Breast epithelium (tissue), 3 donors: ENCODE measurements around the gene GOLGA6L7.

Source experiments
- POLR2AphosphoS5 ChIP-seq, 3 donors: sonication (generic); formaldehyde crosslinking; IDR thresholded peaks; one replicate each; pipeline ENCODE4 v1.6.1; 2017; ENCODE audit warnings: antibody characterized with exemption in 3 of 3
- TF ChIP-seq, protein P1 (sequence below), 3 donors: fragments of 450-650 bp; IDR thresholded peaks; one replicate each; pipeline ENCODE4 v1.5.1; 2016 to 2017; ENCODE audit warnings: antibody characterized with exemption in 3 of 3, mild to moderate bottlenecking in 3 of 3, moderate library complexity in 3 of 3

DNA sequence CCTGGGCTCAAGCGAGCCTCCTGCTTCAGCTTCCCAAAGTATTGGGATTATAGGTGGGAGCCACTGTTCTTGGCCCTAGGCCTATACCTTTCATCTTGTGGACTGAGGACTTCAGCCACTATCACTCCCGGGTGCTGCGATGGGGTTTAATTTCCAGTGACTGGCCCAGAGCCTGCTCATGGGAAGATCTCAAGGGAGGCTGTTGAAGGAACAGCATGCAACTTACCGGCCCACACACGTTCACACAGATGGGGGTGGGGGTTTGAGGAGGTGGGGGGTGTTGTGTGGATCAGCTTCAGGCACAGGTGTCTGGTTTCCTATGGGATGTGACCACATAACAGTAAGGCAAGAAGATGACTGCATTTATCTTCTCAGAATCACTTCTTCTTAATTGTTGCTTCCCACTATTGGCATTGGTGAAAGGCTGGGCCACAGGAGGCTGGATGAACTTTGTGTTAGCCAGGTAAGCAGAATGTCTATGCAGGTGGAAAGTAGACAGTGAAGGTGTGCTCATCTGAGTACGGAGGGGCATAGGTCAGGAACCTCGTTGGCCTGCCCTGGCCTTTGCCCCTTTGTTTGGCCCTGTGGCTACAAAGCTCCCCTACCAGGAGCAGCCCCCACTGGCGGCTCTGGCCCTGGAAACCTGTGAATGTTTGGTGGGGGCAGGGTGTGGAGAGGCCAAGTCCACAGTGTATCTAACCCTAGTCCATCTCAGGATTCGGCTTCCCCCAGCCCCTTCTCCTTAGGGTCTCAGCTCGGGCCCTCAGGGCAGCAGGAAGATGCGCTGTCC, 35.9 kb upstream of the GOLGA6L7 start:
- no peak for TF ChIP-seq POLR2AphosphoS5 (IDR thresholded peaks at IDR 0.05)
- TF ChIP-seq, protein P1, sequence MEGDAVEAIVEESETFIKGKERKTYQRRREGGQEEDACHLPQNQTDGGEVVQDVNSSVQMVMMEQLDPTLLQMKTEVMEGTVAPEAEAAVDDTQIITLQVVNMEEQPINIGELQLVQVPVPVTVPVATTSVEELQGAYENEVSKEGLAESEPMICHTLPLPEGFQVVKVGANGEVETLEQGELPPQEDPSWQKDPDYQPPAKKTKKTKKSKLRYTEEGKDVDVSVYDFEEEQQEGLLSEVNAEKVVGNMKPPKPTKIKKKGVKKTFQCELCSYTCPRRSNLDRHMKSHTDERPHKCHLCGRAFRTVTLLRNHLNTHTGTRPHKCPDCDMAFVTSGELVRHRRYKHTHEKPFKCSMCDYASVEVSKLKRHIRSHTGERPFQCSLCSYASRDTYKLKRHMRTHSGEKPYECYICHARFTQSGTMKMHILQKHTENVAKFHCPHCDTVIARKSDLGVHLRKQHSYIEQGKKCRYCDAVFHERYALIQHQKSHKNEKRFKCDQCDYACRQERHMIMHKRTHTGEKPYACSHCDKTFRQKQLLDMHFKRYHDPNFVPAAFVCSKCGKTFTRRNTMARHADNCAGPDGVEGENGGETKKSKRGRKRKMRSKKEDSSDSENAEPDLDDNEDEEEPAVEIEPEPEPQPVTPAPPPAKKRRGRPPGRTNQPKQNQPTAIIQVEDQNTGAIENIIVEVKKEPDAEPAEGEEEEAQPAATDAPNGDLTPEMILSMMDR (IDR thresholded peaks at IDR 0.05): no peak
